HEK293 (cell line): ENCODE results near the gene BBS9.

Source experiments
- CTCF ChIA-PET: fragments of 350-600 bp; formaldehyde crosslinking; extraction: SDS; loops from one replicate; lab custom pipeline; 2021; ENCODE audit warnings: antibody characterized with exemption; lab: Yijun Ruan, JAX
- POLR2A ChIA-PET: fragments of 300-600 bp; formaldehyde crosslinking; extraction: SDS; loops from one replicate; lab custom pipeline; 2020; ENCODE audit warnings: antibody characterized with exemption, inconsistent platforms; lab: Yijun Ruan, JAX
- H3K27ac ChIP-seq: fragments of 200-500 bp; sonication (Bioruptor generic); 2 replicates; pipeline ENCODE4 v1.5.1; 2014; ENCODE audit warnings: low read depth, low read length, control low read depth, inconsistent platforms; ENCODE audit errors: extremely low read depth
- H3K36me3 ChIP-seq, 2 experiments: fragments of 200-500 bp in 1 of 2; sonication (Bioruptor generic) in 1 of 2; 1 replicate in 1 of 2; 2 replicates in 1 of 2; pipeline ENCODE4 v1.5.1; 2014 to 2017; ENCODE audit warnings: inconsistent platforms in 2 of 2, low read length in 2 of 2; ENCODE audit not compliant: control insufficient read depth in 2 of 2, insufficient read depth in 1 of 2
- H3K4me1 ChIP-seq: fragments of 200-500 bp; sonication (Bioruptor generic); 2 replicates; pipeline ENCODE4 v1.5.1; 2014; ENCODE audit warnings: mild to moderate bottlenecking, low read length, inconsistent platforms; ENCODE audit not compliant: control insufficient read depth, insufficient read depth
- H3K4me3 ChIP-seq: 2 replicates; pipeline ENCODE4 v1.5.1; 2011; ENCODE audit warnings: low read depth, mild to moderate bottlenecking, control low read depth, low read length, moderate library complexity
- H3K9me3 ChIP-seq: fragments of 200-500 bp; sonication (Bioruptor generic); 2 replicates; pipeline ENCODE4 v1.5.1; 2014; ENCODE audit warnings: low read depth, low read length, inconsistent platforms; ENCODE audit not compliant: control insufficient read depth, insufficient read depth
- BCL11B ChIP-seq: fragments of 450-650 bp; formaldehyde crosslinking; IDR thresholded peaks from 2 replicates; pipeline ENCODE4 v1.5.1; 2016; ENCODE audit warnings: low read depth, missing biosample characterization, missing genetic modification characterization
- FEZF1 ChIP-seq: fragments of 450-650 bp; formaldehyde crosslinking; IDR thresholded peaks from 2 replicates; pipeline ENCODE4 v1.5.1; 2016; ENCODE audit warnings: missing biosample characterization, missing genetic modification characterization
- GLI2 ChIP-seq: fragments of 450-650 bp; formaldehyde crosslinking; IDR thresholded peaks from 2 replicates; pipeline ENCODE4; 2017; ENCODE audit warnings: missing biosample characterization, missing genetic modification characterization, low read depth, borderline replicate concordance
- IKZF3 ChIP-seq: fragments of 450-650 bp; IDR thresholded peaks from 2 replicates; pipeline ENCODE4 v1.5.0; 2018; ENCODE audit warnings: missing biosample characterization, mild to moderate bottlenecking, missing genetic modification characterization, moderate library complexity
- SP3 ChIP-seq: fragments of 450-650 bp; formaldehyde crosslinking; IDR thresholded peaks from 2 replicates; pipeline ENCODE4 v1.5.1; 2016; ENCODE audit warnings: missing biosample characterization, missing genetic modification characterization
- ZFHX2 ChIP-seq: fragments of 450-650 bp; formaldehyde crosslinking; conservative IDR thresholded peaks from 2 replicates; pipeline ENCODE4 v1.5.1; 2016; ENCODE audit warnings: missing biosample characterization, missing genetic modification characterization
- ZFP41 ChIP-seq: fragments of 450-650 bp; formaldehyde crosslinking; IDR thresholded peaks from 2 replicates; pipeline ENCODE4 v1.5.1; 2016; ENCODE audit warnings: missing biosample characterization, missing genetic modification characterization, borderline replicate concordance
- ZIC2 ChIP-seq: fragments of 450-650 bp; formaldehyde crosslinking; IDR thresholded peaks from 2 replicates; pipeline ENCODE4 v1.5.1; 2016; ENCODE audit warnings: missing biosample characterization, missing genetic modification characterization
- ZNF214 ChIP-seq: fragments of 450-650 bp; formaldehyde crosslinking; IDR thresholded peaks from 2 replicates; pipeline ENCODE4 v1.5.1; 2017; ENCODE audit warnings: missing biosample characterization, mild to moderate bottlenecking, missing genetic modification characterization, borderline replicate concordance
- ZNF221 ChIP-seq: fragments of 450-650 bp; formaldehyde crosslinking; IDR thresholded peaks from 2 replicates; pipeline ENCODE4 v1.5.1; 2017; ENCODE audit warnings: missing biosample characterization, missing genetic modification characterization, borderline replicate concordance
- ZNF341 ChIP-seq: fragments of 450-650 bp; formaldehyde crosslinking; IDR thresholded peaks from 2 replicates; pipeline ENCODE4; 2016; ENCODE audit warnings: low read depth, missing biosample characterization, missing genetic modification characterization
- ZNF544 ChIP-seq: fragments of 450-650 bp; formaldehyde crosslinking; IDR thresholded peaks from 2 replicates; pipeline ENCODE4 v1.5.0; 2017; ENCODE audit warnings: missing biosample characterization, missing genetic modification characterization
- ZNF561 ChIP-seq: fragments of 450-650 bp; IDR thresholded peaks from 2 replicates; pipeline ENCODE4 v1.5.1; 2018; ENCODE audit warnings: missing biosample characterization, missing genetic modification characterization, borderline replicate concordance
- ZNF610 ChIP-seq: fragments of 450-650 bp; formaldehyde crosslinking; IDR thresholded peaks from 2 replicates; pipeline ENCODE4 v1.5.1; 2016; ENCODE audit warnings: missing biosample characterization, missing genetic modification characterization, borderline replicate concordance
- ZNF626 ChIP-seq: fragments of 450-650 bp; sonication (Bioruptor Pico); formaldehyde crosslinking; IDR thresholded peaks from 2 replicates; pipeline ENCODE4 v1.5.1; 2018; ENCODE audit warnings: missing biosample characterization, missing genetic modification characterization, inconsistent platforms
- ZNF658 ChIP-seq: fragments of 450-650 bp; formaldehyde crosslinking; IDR thresholded peaks from 2 replicates; pipeline ENCODE4; 2016; ENCODE audit warnings: missing biosample characterization, missing genetic modification characterization
- ZNF76 ChIP-seq: fragments of 450-650 bp; formaldehyde crosslinking; IDR thresholded peaks from 2 replicates; pipeline ENCODE4; 2016; ENCODE audit warnings: low read depth, missing biosample characterization, missing genetic modification characterization, borderline replicate concordance
- ZNF768 ChIP-seq: fragments of 450-650 bp; formaldehyde crosslinking; IDR thresholded peaks from 2 replicates; pipeline ENCODE4 v1.5.1; 2018; ENCODE audit warnings: missing biosample characterization, mild to moderate bottlenecking, missing genetic modification characterization
- ZNF777 ChIP-seq: fragments of 450-650 bp; formaldehyde crosslinking; IDR thresholded peaks from 2 replicates; pipeline ENCODE4 v1.5.1; 2017; ENCODE audit warnings: missing biosample characterization, missing genetic modification characterization, borderline replicate concordance
- ZNF843 ChIP-seq: fragments of 450-650 bp; formaldehyde crosslinking; IDR thresholded peaks from 2 replicates; pipeline ENCODE4 v1.5.1; 2016; ENCODE audit warnings: missing biosample characterization, missing genetic modification characterization
- ZSCAN30 ChIP-seq: fragments of 450-650 bp; IDR thresholded peaks from 2 replicates; pipeline ENCODE4 v1.5.1; 2018; ENCODE audit warnings: missing biosample characterization, mild to moderate bottlenecking, missing genetic modification characterization, moderate library complexity
- ZSCAN4 ChIP-seq: fragments of 450-650 bp; formaldehyde crosslinking; IDR thresholded peaks from 2 replicates; pipeline ENCODE4 v1.5.1; 2017; ENCODE audit warnings: missing biosample characterization, missing genetic modification characterization
- TF ChIP-seq, protein P1 (sequence below): fragments of 450-650 bp; formaldehyde crosslinking; IDR thresholded peaks from 2 replicates; pipeline ENCODE4 v1.5.1; 2016; ENCODE audit warnings: missing biosample characterization, missing genetic modification characterization
- TF ChIP-seq, protein P2 (sequence below): fragments of 450-650 bp; formaldehyde crosslinking; IDR thresholded peaks from 2 replicates; pipeline ENCODE4 v1.5.1; 2016; ENCODE audit warnings: missing biosample characterization, missing genetic modification characterization
- TF ChIP-seq, protein P3 (sequence below): fragments of 450-650 bp; formaldehyde crosslinking; IDR thresholded peaks from 2 replicates; pipeline ENCODE4 v1.5.1; 2017; ENCODE audit warnings: missing biosample characterization, missing genetic modification characterization

Gene BBS9

GRCh38 chr7:33579673-33579960 is 450.3 kb downstream of the BBS9 start:
- CTCF ChIA-PET, result interaction anchor here (1.1 kb wide), 1 partner anchor 120 kb away, joined by 3 read pairs; no protein-coding TSS in a partner anchor
- no peaks in the 10 kb centered on the region for H3K36me3 ChIP-seq
- TF ChIP-seq ZNF544 (tag by site-specific recombination), result no peak
- no peak for TF ChIP-seq BCL11B (tag by site-specific recombination)
- no peak for TF ChIP-seq ZFHX2 (tag by site-specific recombination)
- TF ChIP-seq ZNF777 (tag by site-specific recombination), result no peak
- no peak for TF ChIP-seq ZIC2 (tag by site-specific recombination)
- no peak for TF ChIP-seq ZSCAN4
- TF ChIP-seq, protein P1, sequence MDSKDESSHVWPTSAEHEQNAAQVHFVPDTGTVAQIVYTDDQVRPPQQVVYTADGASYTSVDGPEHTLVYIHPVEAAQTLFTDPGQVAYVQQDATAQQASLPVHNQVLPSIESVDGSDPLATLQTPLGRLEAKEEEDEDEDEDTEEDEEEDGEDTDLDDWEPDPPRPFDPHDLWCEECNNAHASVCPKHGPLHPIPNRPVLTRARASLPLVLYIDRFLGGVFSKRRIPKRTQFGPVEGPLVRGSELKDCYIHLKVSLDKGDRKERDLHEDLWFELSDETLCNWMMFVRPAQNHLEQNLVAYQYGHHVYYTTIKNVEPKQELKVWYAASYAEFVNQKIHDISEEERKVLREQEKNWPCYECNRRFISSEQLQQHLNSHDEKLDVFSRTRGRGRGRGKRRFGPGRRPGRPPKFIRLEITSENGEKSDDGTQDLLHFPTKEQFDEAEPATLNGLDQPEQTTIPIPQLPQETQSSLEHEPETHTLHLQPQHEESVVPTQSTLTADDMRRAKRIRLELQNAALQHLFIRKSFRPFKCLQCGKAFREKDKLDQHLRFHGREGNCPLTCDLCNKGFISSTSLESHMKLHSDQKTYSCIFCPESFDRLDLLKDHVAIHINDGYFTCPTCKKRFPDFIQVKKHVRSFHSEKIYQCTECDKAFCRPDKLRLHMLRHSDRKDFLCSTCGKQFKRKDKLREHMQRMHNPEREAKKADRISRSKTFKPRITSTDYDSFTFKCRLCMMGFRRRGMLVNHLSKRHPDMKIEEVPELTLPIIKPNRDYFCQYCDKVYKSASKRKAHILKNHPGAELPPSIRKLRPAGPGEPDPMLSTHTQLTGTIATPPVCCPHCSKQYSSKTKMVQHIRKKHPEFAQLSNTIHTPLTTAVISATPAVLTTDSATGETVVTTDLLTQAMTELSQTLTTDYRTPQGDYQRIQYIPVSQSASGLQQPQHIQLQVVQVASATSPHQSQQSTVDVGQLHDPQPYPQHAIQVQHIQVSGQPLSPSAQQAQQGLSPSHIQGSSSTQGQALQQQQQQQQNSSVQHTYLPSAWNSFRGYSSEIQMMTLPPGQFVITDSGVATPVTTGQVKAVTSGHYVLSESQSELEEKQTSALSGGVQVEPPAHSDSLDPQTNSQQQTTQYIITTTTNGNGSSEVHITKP, result no peak
- TF ChIP-seq ZNF76 (tag by site-specific recombination), result no peak
- H3K9me3 ChIP-seq, result no peaks in the 10 kb centered on the region
- POLR2A ChIA-PET, result no interaction called here
- H3K4me1 ChIP-seq, result peaks cover 15% of the 10 kb centered on the region
- H3K27ac ChIP-seq, result no peak overlapping the region
- no peak overlapping the region for H3K4me3 ChIP-seq

DNA sequence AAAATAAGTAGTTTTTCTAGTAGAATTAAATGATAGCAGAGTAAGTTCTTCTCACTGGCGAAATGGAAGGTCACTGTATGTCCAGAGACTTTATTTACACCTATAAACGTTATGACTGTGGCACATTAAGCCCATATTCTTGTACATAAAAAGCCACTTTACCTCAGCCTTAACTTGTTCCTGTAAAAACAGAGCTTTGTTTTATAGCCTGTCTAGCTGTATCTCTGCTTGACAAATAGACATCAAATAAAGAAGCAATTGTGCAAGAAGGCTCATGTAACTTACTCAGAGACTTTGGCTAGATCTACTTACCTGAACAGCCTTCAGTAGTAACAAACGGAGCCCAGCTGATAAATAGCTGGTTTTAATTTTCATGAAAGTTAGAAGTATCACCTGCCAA is 451.9 kb downstream of the BBS9 start:
- TF ChIP-seq ZNF341 (no peak), ZNF76 (tag by site-specific recombination) (no peak), ZNF610 (no peak), ZFP41 (no peak), SP3 (tag by site-specific recombination) (no peak), IKZF3 (tag by site-specific recombination) (no peak), GLI2 (tag by site-specific recombination) (no peak), ZNF561 (tag by site-specific recombination) (0 out of 2 replicates have a peak, but pooled peaks have one; percentile 50), ZNF221 (tag by site-specific recombination) (no peak), BCL11B (tag by site-specific recombination) (no peak), ZNF768 (tag by site-specific recombination) (no peak), ZNF214 (tag by site-specific recombination) (no peak), ZNF626 (tag by site-specific recombination) (no peak), ZNF843 (tag by site-specific recombination) (peak; percentile 33; the same call in 1 of the 2 replicates), FEZF1 (tag by site-specific recombination) (0 out of 2 replicates have a peak, but pooled peaks have one; percentile 19), ZNF658 (tag by site-specific recombination) (no peak), ZSCAN30 (tag by site-specific recombination) (peak; percentile 45; the same call in 1 of the 2 replicates)
- TF ChIP-seq, protein P2, sequence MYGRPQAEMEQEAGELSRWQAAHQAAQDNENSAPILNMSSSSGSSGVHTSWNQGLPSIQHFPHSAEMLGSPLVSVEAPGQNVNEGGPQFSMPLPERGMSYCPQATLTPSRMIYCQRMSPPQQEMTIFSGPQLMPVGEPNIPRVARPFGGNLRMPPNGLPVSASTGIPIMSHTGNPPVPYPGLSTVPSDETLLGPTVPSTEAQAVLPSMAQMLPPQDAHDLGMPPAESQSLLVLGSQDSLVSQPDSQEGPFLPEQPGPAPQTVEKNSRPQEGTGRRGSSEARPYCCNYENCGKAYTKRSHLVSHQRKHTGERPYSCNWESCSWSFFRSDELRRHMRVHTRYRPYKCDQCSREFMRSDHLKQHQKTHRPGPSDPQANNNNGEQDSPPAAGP (tag by site-specific recombination), result no peak
- TF ChIP-seq, protein P3, sequence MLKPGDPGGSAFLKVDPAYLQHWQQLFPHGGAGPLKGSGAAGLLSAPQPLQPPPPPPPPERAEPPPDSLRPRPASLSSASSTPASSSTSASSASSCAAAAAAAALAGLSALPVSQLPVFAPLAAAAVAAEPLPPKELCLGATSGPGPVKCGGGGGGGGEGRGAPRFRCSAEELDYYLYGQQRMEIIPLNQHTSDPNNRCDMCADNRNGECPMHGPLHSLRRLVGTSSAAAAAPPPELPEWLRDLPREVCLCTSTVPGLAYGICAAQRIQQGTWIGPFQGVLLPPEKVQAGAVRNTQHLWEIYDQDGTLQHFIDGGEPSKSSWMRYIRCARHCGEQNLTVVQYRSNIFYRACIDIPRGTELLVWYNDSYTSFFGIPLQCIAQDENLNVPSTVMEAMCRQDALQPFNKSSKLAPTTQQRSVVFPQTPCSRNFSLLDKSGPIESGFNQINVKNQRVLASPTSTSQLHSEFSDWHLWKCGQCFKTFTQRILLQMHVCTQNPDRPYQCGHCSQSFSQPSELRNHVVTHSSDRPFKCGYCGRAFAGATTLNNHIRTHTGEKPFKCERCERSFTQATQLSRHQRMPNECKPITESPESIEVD (tag by site-specific recombination), result peak; percentile 81
- Histone ChIP-seq H3K36me3 (no peaks in the 10 kb centered on the region), H3K4me1 (peaks cover 15% of the 10 kb centered on the region), H3K4me3 (no peak overlapping the region), H3K27ac (peak overlapping the region; percentile 57), H3K9me3 (no peaks in the 10 kb centered on the region)
- ChIA-PET CTCF (no interaction called here), POLR2A (no interaction called here)
